ENCODE results near the gene SCTR. TPM values are rescaled to one million over a fixed set of nuclear protein-coding genes. Genes with fewer than 3 reads are reported as not detected.

SCTR gene
- total RNA-seq, 2 experiments from 2014 or later = not detected

GRCh38 chr2:119422360-119423107 is 101.7 kb downstream of the SCTR start:
- Mint-ChIP-seq H3K9me3 (peaks cover 5% of the 10 kb centered on the region), H3K4me3 (no peak overlapping the region), H3K36me3 (ENCODE audit: low read depth) (no peaks in the 10 kb centered on the region), H3K27me3 (peaks cover 27% of the 10 kb centered on the region), H3K27ac (no peak overlapping the region), H3K4me1 (ENCODE audit: low read depth) (no peaks in the 10 kb centered on the region)
- ATAC-seq = no peak
- CTCF ChIA-PET = no interaction called here
- DNase-seq = no peak
- no peak for TF ChIP-seq CTCF (IDR thresholded peaks at IDR 0.05)
- POLR2A ChIA-PET = no interaction called here
- intact Hi-C loops (cut with micrococcal nuclease) = no loop called here

GRCh38 chr2:119421741-119422140 is 102.5 kb downstream of the SCTR start:
- ATAC-seq (no peak), DNase-seq (no peak)
- Mint-ChIP-seq H3K27me3 (peaks cover 22% of the 10 kb centered on the region), H3K4me3 (no peak overlapping the region), H3K27ac (no peak overlapping the region), H3K36me3 (ENCODE audit: low read depth) (no peaks in the 10 kb centered on the region), H3K4me1 (ENCODE audit: low read depth) (no peaks in the 10 kb centered on the region), H3K9me3 (peaks cover 5% of the 10 kb centered on the region)
- ChIA-PET CTCF (no interaction called here), POLR2A (no interaction called here)
- no peak for TF ChIP-seq CTCF (IDR thresholded peaks at IDR 0.05)
- intact Hi-C loops (cut with micrococcal nuclease) = no loop called here

- intact Hi-C loops (cut with micrococcal nuclease) = no loop called here
- Mint-ChIP-seq H3K9me3 (peaks cover 5% of the 10 kb centered on the region), H3K4me3 (no peak overlapping the region), H3K27ac (no peak overlapping the region), H3K27me3 (peaks cover 18% of the 10 kb centered on the region), H3K36me3 (ENCODE audit: low read depth) (no peaks in the 10 kb centered on the region), H3K4me1 (ENCODE audit: low read depth) (no peaks in the 10 kb centered on the region)
- ChIA-PET CTCF (no interaction called here), POLR2A (no interaction called here)
- DNase-seq (no peak), ATAC-seq (no peak)
- TF ChIP-seq CTCF (IDR thresholded peaks at IDR 0.05) = no peak
Measured at GRCh38 chr2:119421304-119421703, 103.0 kb downstream of the SCTR start.

- Mint-ChIP-seq H3K4me1 (ENCODE audit: low read depth) (no peaks in the 10 kb centered on the region), H3K36me3 (ENCODE audit: low read depth) (no peaks in the 10 kb centered on the region), H3K27me3 (peaks cover 14% of the 10 kb centered on the region), H3K9me3 (peaks cover 5% of the 10 kb centered on the region), H3K27ac (no peak overlapping the region), H3K4me3 (no peak overlapping the region)
- no peak for TF ChIP-seq CTCF (IDR thresholded peaks at IDR 0.05)
- CTCF ChIA-PET = interaction anchor here (1.0 kb wide), 1 partner anchor 56 kb away, joined by 3 read pairs; no protein-coding TSS in a partner anchor
- intact Hi-C loops (cut with micrococcal nuclease) = no loop called here
- POLR2A ChIA-PET = no interaction called here
- no peak for ATAC-seq
- no peak for DNase-seq
Measured at GRCh38 chr2:119419803-119420508, 104.3 kb downstream of the SCTR start.

GRCh38 chr2:119419065-119419464 is 105.2 kb downstream of the SCTR start:
- DNase-seq (no peak), ATAC-seq (no peak)
- no peak for TF ChIP-seq CTCF (IDR thresholded peaks at IDR 0.05)
- intact Hi-C loops (cut with micrococcal nuclease) = no loop called here
- CTCF ChIA-PET = no interaction called here
- Mint-ChIP-seq H3K36me3 (ENCODE audit: low read depth) (no peaks in the 10 kb centered on the region), H3K4me3 (no peak overlapping the region), H3K9me3 (peaks cover 5% of the 10 kb centered on the region), H3K27me3 (peaks cover 14% of the 10 kb centered on the region), H3K27ac (no peak overlapping the region), H3K4me1 (ENCODE audit: low read depth) (no peaks in the 10 kb centered on the region)
- POLR2A ChIA-PET = no interaction called here

Measured in activated CD8-positive, alpha-beta T cell treated with anti-CD3 and anti-CD28 coated beads for 36 hours (primary cell).